Nephron (organoid): Measurements from ENCODE around the gene WDFY4.

Experiments used
- H3K27ac Mint-ChIP-seq, 3 experiments: 2 replicates each; pipeline ENCODE4 v1.8.0; 2020; ENCODE audit warnings: mixed read lengths in 3 of 3, mild to moderate bottlenecking in 2 of 3, moderate library complexity in 1 of 3
- H3K27me3 Mint-ChIP-seq: 2 replicates; pipeline ENCODE4 v1.8.0; 2021; ENCODE audit warnings: low read depth, mild to moderate bottlenecking, moderate library complexity, mixed read lengths
- H3K36me3 Mint-ChIP-seq: 2 replicates; pipeline ENCODE4 v1.8.0; 2020; ENCODE audit warnings: low read depth, mixed read lengths
- H3K4me1 Mint-ChIP-seq: 2 replicates; pipeline ENCODE4 v1.8.0; 2020; ENCODE audit warnings: mixed read lengths
- H3K4me3 Mint-ChIP-seq, 3 experiments: 2 replicates each; pipeline ENCODE4 v1.8.0; 2020; ENCODE audit warnings: mild to moderate bottlenecking in 3 of 3, mixed read lengths in 3 of 3, moderate library complexity in 2 of 3
- H3K9me3 Mint-ChIP-seq: 2 replicates; pipeline ENCODE4 v1.8.0; 2020; ENCODE audit warnings: mixed read lengths
- TF ChIP-seq, protein P1 (sequence below), 3 experiments: fragments of 200-600 bp; sonication (generic); IDR thresholded peaks; one replicate each; pipeline ENCODE4 v1.5.0; 2021; ENCODE audit warnings: antibody characterized with exemption in 3 of 3; ENCODE audit not compliant: unreplicated experiment in 3 of 3

Gene WDFY4

DNA sequence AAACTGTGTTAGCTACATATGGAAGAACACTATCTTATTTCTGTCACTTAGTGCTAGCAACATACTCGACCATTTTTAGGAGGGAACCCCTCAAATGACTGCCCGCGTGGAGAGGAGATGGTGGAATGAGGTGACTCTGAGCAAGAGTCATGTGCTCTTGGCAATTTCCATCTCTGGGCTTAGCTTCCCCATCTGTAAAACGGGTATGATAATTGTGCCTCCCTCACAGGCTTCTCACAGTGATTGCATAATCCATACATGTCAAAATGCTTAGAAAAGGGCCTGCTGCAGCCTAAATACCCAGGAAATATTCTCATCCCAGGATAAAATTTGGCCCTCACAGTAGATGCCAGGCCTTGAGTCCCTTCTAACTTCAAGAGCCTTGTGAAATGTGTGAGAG lies 86.6 kb downstream of the WDFY4 start:
- Mint-ChIP-seq H3K4me3 (no peak overlapping the region), H3K27ac (no peak overlapping the region), H3K9me3 (no peaks in the 10 kb centered on the region), H3K4me1 (peaks cover 4% of the 10 kb centered on the region), H3K36me3 (no peaks in the 10 kb centered on the region), H3K27me3 (peaks cover 14% of the 10 kb centered on the region)
- TF ChIP-seq, protein P1, sequence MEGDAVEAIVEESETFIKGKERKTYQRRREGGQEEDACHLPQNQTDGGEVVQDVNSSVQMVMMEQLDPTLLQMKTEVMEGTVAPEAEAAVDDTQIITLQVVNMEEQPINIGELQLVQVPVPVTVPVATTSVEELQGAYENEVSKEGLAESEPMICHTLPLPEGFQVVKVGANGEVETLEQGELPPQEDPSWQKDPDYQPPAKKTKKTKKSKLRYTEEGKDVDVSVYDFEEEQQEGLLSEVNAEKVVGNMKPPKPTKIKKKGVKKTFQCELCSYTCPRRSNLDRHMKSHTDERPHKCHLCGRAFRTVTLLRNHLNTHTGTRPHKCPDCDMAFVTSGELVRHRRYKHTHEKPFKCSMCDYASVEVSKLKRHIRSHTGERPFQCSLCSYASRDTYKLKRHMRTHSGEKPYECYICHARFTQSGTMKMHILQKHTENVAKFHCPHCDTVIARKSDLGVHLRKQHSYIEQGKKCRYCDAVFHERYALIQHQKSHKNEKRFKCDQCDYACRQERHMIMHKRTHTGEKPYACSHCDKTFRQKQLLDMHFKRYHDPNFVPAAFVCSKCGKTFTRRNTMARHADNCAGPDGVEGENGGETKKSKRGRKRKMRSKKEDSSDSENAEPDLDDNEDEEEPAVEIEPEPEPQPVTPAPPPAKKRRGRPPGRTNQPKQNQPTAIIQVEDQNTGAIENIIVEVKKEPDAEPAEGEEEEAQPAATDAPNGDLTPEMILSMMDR (IDR thresholded peaks at IDR 0.05; ENCODE audit: unreplicated experiment in 3 of 3): no peak

DNA sequence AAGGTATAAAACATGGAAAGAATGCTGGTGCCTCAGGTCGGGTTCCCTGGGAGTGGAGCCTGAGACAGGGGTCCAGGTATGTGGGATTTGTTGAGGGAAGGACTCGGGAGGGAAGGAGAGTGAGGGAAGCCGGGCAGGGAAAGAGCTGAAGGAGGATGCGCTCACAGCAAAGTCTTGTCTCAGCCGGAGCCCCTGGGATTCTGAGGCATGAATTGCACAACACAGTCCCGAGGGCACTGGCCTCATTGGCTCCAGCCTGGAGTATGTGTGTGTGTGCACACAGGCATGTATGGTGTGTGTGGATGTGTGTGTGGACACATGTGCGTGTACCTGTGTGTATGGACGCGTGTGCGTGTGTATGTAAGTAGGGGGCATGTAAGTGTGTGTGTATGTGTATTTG lies 87.4 kb downstream of the WDFY4 start:
- Mint-ChIP-seq H3K9me3 (no peaks in the 10 kb centered on the region), H3K36me3 (no peaks in the 10 kb centered on the region), H3K4me3 (no peak overlapping the region), H3K4me1 (peaks cover 6% of the 10 kb centered on the region), H3K27me3 (peaks cover 15% of the 10 kb centered on the region), H3K27ac (no peak overlapping the region)
- TF ChIP-seq, protein P1 (IDR thresholded peaks at IDR 0.05; ENCODE audit: unreplicated experiment in 3 of 3): no peak

DNA sequence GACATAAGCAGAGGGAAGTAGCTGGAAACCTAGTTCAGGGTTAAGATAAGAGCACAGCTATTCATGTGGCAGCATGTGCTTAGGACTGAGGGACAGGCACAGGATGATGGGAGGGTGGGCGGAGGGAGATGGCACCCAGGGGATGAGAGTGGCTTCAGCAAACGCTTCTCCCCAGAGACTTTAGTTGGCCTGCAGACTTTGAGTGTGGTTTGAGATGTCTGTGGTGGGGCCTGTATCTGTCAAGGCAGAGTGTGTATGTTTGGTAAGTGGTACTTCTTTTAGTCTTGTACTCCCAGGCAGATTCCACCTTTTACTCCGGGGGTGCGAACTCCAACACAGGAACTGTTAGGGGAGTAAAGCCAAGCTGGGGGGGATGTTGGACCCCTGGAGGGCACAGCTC lies 88.9 kb downstream of the WDFY4 start:
- Mint-ChIP-seq H3K9me3 (no peaks in the 10 kb centered on the region), H3K27ac (no peak overlapping the region), H3K4me3 (no peak overlapping the region), H3K36me3 (no peaks in the 10 kb centered on the region), H3K27me3 (peaks cover 17% of the 10 kb centered on the region), H3K4me1 (peaks cover 6% of the 10 kb centered on the region)
- TF ChIP-seq, protein P1 (IDR thresholded peaks at IDR 0.05; ENCODE audit: unreplicated experiment in 3 of 3): no peak

DNA sequence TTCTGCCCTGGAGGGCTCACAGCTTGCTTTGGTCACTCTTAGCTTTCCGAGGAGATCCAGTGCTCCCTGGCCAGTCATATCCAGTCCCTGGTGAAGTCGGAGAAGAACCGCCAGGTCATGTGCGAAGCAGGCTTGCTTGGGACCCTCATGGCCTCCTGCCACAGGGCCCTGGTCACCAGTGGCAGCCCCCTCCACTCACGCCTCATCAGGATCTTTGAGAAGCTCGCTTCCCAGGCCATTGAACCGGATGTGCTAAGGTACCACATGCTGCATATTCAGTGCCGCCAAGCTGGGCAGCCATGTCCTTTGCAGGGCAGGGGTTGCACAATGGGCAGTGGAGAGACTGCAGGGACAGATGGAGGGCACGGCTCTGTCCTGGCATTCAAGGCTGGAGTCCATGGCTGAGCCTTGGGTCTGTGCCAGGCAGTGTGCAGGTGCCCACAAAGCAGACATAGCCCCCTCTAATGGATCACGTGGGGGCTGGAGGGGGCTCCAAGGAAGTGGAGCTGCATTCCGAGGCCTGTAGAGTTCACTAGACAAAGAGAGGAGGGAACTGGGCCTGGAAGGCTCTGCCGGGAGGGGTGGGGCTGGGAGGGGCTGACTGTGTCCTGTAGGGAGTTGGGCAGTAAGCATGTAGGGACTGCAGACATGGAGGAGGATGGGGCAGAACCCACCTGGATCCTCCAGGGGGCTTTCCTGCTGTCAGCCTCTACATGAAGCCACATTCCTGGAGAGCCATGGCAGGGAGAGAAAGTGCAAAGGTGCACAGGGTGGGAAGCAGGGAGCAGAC lies 89.9 kb downstream of the WDFY4 start:
- Mint-ChIP-seq H3K4me1 (peaks cover 6% of the 10 kb centered on the region), H3K4me3 (no peak overlapping the region), H3K27me3 (peaks cover 17% of the 10 kb centered on the region), H3K36me3 (no peaks in the 10 kb centered on the region), H3K9me3 (no peaks in the 10 kb centered on the region), H3K27ac (no peak overlapping the region)
- TF ChIP-seq, protein P1 (IDR thresholded peaks at IDR 0.05; ENCODE audit: unreplicated experiment in 3 of 3): no peak

DNA sequence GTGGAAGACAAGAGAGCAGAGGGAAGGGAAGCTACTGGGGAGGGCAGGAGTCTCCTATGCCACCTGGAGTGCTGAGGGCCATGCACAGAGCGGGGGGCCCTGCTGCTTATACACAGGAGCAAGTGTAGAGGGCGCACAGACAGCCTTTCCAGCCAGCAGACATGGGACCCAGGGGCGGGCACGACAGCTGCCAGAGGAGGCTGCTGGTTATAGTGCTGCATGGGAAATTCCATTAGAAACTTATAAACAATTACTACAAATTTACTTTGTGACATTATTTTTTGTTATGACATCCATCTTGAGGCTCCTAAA lies 90.5 kb downstream of the WDFY4 start:
- peaks cover 20% of the 10 kb centered on the region for H3K27me3 Mint-ChIP-seq
- no peak overlapping the region for H3K27ac Mint-ChIP-seq

More for the DNA sequence above, 90.5 kb downstream of the WDFY4 start:
- Mint-ChIP-seq H3K9me3 (no peaks in the 10 kb centered on the region), H3K4me3 (no peak overlapping the region), H3K4me1 (peaks cover 6% of the 10 kb centered on the region), H3K36me3 (no peaks in the 10 kb centered on the region)
- TF ChIP-seq, protein P1 (IDR thresholded peaks at IDR 0.05; ENCODE audit: unreplicated experiment in 3 of 3): no peak
